Measurements from ENCODE around the gene SARS2.
"Not testable (repeated sequence)": the region's sequence is repeated elsewhere in the genome, so short reads cannot be mapped to it uniquely, and the experiment has no call there.

The SARS2 gene

DNA sequence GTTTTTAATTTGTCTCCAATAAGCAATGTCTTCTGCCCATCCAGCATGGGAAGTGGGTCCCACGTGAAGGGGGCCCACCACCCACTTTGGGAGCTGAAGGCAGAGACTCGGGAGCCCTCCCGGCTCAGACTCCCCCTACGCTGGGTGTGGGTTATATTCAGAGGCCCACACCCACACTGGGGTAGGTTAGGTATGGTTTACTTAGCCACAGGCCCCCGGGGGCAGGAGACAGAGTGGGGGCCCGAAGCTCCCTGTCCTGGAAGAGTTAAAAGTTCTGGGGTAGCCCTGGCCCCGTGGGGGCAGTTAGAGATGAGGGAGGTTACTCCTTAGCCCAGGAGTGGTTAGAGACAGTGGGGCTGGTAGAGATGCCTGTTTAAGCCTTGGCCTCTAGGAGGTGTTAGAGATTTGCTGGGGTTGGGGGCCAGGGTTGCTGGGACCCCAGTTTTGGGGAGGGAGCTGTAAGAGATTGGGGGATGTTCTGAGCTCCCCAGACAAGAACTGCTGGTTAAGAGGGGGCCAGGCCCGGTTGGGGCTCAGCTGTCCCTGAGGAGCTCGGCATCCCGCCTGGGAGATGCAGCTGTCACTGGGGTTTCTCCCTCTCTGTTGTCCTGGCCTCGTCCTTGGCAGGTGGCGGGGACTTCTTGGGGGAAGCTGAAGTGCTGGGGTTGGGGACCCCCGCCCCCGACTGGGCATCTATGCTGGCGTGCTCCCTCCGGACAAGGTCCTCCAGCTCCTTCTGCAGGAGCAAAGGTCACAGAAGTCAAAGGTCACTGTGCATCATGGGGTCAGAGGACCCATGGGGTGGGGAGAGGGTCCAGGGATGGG is 51.8 kb downstream of the SARS2 start:
- no peak for DNase-seq (ENCODE audit: low read depth, low spot score)
- H3K9ac ChIP-seq (ENCODE audit: insufficient read length, low read depth): no peak overlapping the region
- H3K4me3 ChIP-seq (ENCODE audit: insufficient read length, low read depth): no peak overlapping the region
- H3K4me1 ChIP-seq (ENCODE audit: insufficient read depth, insufficient read length): peaks cover 9% of the 10 kb centered on the region
- no peaks in the 10 kb centered on the region for H3K36me3 ChIP-seq (ENCODE audit: insufficient read depth, insufficient read length, low read length)
- no peaks in the 10 kb centered on the region for H3K9me3 ChIP-seq (ENCODE audit: insufficient read depth, low read length)
- H3K27me3 ChIP-seq (ENCODE audit: insufficient read depth, insufficient read length): no peaks in the 10 kb centered on the region
- TF ChIP-seq ZNF274 (IDR thresholded peaks at IDR 0.05; ENCODE audit: low read depth, low read length): no peak
- TF ChIP-seq YY1 (IDR thresholded peaks at IDR 0.05; ENCODE audit: insufficient read depth, insufficient read length): no peak
- no peak for TF ChIP-seq SUZ12 (IDR thresholded peaks at IDR 0.05; ENCODE audit: extremely low read depth, insufficient read depth, insufficient read length)

DNA sequence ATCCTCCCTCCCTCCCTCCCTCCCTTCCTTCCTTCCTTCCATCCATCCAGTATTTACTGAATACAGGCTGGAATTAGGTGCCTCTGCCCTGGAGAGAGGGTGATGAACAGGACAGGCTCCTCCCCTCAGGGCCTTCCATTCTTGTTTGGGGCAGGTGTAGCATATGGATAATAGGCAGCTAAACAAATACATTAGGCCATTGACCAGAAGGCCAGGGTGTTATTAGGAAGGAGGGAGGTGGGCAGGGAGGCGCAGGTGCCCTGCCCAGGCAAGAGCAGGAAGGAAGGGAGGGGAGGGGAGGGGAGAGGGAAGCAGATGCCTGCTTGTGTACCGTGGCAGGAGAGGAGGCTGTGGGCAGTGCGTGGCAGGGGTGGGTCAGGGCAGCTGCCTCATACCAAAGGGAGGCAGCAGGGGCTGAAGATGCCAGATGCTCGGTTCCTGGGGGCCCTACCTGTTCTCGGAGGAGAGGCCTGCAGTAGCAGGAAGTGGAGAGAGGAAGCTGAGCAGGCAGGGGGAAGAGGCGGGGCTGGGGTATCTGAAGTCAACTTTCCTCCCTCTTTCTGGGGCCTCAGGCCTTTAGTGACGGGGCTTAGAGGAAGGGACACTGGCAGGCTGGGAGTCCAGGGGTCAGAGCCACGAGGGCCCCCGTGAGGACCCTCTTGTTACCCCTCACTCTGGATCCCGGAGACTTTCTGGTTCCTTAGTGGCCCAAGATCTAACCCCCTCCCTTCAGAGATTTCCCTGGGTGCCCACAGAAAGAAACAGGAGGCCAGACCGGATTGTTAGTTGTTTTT is 52.6 kb downstream of the SARS2 start, which contains the start of gene RINL:
RINL (minus strand) TSS at position 495 of the 794 bp plus-strand sequence. CDS start 1,533 bp downstream, outside the sequence.
- DNase-seq (ENCODE audit: low read depth, low spot score): no peak
- H3K4me1 ChIP-seq (ENCODE audit: insufficient read depth, insufficient read length): peaks cover 9% of the 10 kb centered on the region

DNA sequence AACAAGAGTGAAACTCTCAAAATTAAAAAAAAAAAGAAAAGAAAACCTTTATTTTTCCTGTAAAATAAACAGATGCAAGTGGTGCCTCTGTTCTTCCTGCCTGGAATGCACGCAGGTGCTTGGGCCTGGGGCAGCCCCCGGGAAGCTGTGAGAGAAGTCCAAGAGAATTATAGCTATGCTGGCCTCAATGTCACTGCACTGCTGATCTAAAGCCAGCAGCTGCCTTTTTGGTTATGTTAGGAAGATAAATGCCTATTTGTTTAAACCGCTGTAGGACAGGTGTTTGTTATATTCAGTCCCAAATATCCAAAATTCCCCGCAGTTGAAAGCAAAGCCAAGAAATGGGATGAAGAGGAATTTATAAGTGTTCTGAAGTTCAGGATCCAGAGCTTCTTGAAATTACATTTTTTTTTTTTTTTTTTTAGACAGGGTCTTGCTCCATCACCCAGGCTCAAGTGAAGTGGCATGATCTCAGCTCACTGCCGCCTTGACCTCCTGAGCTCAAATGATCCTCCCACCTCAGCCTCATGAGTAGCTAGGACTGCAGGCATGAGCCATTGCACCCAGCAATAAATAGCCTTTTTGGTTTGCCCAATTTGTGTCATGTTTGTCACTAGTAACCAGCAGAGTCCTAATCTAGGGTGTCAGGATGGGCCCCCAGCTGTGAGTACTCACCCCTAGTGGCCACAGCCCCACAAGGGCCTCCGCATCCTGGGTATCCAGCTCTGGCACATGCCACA is 54.7 kb downstream of the SARS2 start:
- Histone ChIP-seq H3K9ac (ENCODE audit: insufficient read length, low read depth) (no peak overlapping the region), H3K4me3 (ENCODE audit: insufficient read length, low read depth) (no peak overlapping the region), H3K4me1 (ENCODE audit: insufficient read depth, insufficient read length) (peaks cover 7% of the 10 kb centered on the region), H3K9me3 (ENCODE audit: insufficient read depth, low read length) (no peaks in the 10 kb centered on the region), H3K36me3 (ENCODE audit: insufficient read depth, insufficient read length, low read length) (no peaks in the 10 kb centered on the region), H3K27me3 (ENCODE audit: insufficient read depth, insufficient read length) (no peaks in the 10 kb centered on the region)
- TF ChIP-seq ZNF274 (IDR thresholded peaks at IDR 0.05; ENCODE audit: low read depth, low read length): no peak
- no peak for TF ChIP-seq YY1 (IDR thresholded peaks at IDR 0.05; ENCODE audit: insufficient read depth, insufficient read length)
- TF ChIP-seq SUZ12 (IDR thresholded peaks at IDR 0.05; ENCODE audit: extremely low read depth, insufficient read depth, insufficient read length): no peak
- no peak for DNase-seq (ENCODE audit: low read depth, low spot score)

More for the DNA sequence above, 52.6 kb downstream of the SARS2 start, which contains the start of gene RINL:
- Histone ChIP-seq H3K27me3 (ENCODE audit: insufficient read depth, insufficient read length) (no peaks in the 10 kb centered on the region), H3K9me3 (ENCODE audit: insufficient read depth, low read length) (no peaks in the 10 kb centered on the region), H3K9ac (ENCODE audit: insufficient read length, low read depth) (no peak within 1 kb of the TSS), H3K36me3 (ENCODE audit: insufficient read depth, insufficient read length, low read length) (no peaks in the 10 kb centered on the region), H3K4me3 (ENCODE audit: insufficient read length, low read depth) (no peak within 1 kb of the TSS)
- TF ChIP-seq ZNF274 (IDR thresholded peaks at IDR 0.05; ENCODE audit: low read depth, low read length) (no peak), YY1 (IDR thresholded peaks at IDR 0.05; ENCODE audit: insufficient read depth, insufficient read length) (no peak), SUZ12 (IDR thresholded peaks at IDR 0.05; ENCODE audit: extremely low read depth, insufficient read depth, insufficient read length) (no peak)

DNA sequence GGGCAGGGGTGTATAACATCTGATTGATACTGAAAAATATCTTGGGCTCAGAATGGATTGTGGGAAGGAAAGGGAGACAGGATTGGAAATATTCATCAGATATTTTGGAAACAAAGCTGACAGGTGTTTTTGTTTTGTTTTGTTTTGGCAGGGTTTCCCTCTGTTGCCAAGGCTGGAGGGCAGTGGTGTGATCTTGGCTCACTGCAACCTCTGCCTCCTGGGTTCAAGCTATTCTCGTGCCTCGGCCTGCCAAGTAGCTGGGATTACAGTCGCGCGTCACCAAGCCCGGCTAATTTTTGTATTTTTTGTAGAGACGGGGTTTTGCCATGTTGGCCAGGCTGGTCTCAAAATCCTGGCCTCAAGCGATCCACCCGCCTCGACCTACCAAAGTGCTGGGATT is 57.2 kb downstream of the SARS2 start:
- H3K9ac ChIP-seq (ENCODE audit: insufficient read length, low read depth); H3K4me3 ChIP-seq (ENCODE audit: insufficient read length, low read depth); H3K4me1 ChIP-seq (ENCODE audit: insufficient read depth, insufficient read length); H3K27me3 ChIP-seq (ENCODE audit: insufficient read depth, insufficient read length); H3K9me3 ChIP-seq (ENCODE audit: insufficient read depth, low read length); H3K36me3 ChIP-seq (ENCODE audit: insufficient read depth, insufficient read length, low read length); DNase-seq (ENCODE audit: low read depth, low spot score): not testable (repeated sequence)

DNA sequence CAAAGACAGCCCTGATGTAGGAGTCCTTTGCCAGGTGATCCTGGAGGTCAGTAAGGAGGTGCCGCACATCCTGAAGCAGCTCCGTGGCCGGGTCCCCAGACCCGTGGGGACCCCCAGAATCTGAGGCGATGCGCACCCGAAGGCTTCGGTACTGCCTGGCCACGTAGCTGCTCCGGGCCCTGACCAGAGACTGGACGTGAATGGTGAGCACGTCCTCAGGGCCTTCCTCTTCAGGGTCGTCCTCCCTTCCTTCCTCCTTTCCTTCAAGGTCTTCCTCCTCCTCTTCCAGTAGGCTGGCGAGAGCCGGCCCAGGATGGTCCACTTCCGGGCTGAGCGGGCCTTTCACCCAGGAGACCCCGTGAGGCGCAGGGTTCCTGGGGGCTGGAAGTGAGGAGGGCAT is 60.0 kb downstream of the SARS2 start:
- no peaks in the 10 kb centered on the region for H3K36me3 ChIP-seq (ENCODE audit: insufficient read depth, insufficient read length, low read length)
- TF ChIP-seq SUZ12 (IDR thresholded peaks at IDR 0.05; ENCODE audit: extremely low read depth, insufficient read depth, insufficient read length) (no peak), ZNF274 (IDR thresholded peaks at IDR 0.05; ENCODE audit: low read depth, low read length) (no peak), YY1 (IDR thresholded peaks at IDR 0.05; ENCODE audit: insufficient read depth, insufficient read length) (no peak)
- H3K4me1 ChIP-seq (ENCODE audit: insufficient read depth, insufficient read length): peaks cover 4% of the 10 kb centered on the region
- DNase-seq (ENCODE audit: low read depth, low spot score): no peak
- peak overlapping the region; percentile 34 for H3K4me3 ChIP-seq (ENCODE audit: insufficient read length, low read depth)
- peaks cover 7% of the 10 kb centered on the region for H3K27me3 ChIP-seq (ENCODE audit: insufficient read depth, insufficient read length)
- no peaks in the 10 kb centered on the region for H3K9me3 ChIP-seq (ENCODE audit: insufficient read depth, low read length)
- H3K9ac ChIP-seq (ENCODE audit: insufficient read length, low read depth): peak overlapping the region; percentile 54

DNA sequence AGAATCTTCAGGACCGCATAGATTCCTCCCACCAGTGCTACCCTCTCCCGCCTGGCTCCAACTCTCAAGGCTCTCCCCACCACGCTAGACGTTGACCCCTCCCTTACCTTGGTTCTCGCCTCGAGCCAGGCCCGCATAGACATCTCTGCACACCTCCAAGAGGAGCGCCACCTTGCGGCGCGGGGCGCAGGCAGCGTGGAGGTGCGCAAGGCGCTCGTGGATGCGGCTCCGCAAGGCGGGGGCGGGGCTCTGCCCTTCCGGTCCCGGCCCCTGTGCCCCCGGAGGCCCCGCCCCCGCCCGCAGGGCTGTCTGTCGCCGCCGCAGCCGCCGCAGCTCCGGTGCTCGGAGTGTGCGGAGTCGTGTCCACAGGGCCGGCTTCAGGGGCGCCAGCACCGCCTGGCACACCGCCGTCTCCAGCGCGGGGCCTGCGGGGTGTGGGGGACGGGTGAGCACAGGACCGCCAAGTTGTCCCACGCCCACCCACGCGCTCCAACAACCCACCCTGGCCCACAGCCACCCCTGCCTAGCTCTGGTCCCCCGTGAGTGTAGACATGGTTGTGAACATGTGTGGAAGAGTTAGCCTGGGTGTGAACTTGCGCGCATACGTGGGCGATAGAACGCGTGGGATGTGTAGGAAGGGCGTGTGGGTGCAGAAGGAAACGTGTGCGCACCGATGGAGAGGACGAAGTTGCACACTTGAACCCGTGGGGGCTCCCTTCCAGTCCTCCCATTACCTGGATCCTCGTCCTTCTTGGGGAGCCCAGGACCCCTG is 60.5 kb downstream of the SARS2 start:
- DNase-seq (ENCODE audit: low read depth, low spot score): no peak
- no peak for TF ChIP-seq YY1 (IDR thresholded peaks at IDR 0.05; ENCODE audit: insufficient read depth, insufficient read length)
- TF ChIP-seq SUZ12 (IDR thresholded peaks at IDR 0.05; ENCODE audit: extremely low read depth, insufficient read depth, insufficient read length): no peak
- no peak for TF ChIP-seq ZNF274 (IDR thresholded peaks at IDR 0.05; ENCODE audit: low read depth, low read length)
- no peaks in the 10 kb centered on the region for H3K36me3 ChIP-seq (ENCODE audit: insufficient read depth, insufficient read length, low read length)
- no peaks in the 10 kb centered on the region for H3K9me3 ChIP-seq (ENCODE audit: insufficient read depth, low read length)
- H3K4me3 ChIP-seq (ENCODE audit: insufficient read length, low read depth): peak overlapping the region; percentile 34
- H3K27me3 ChIP-seq (ENCODE audit: insufficient read depth, insufficient read length): peaks cover 7% of the 10 kb centered on the region
- peak overlapping the region; percentile 64 for H3K9ac ChIP-seq (ENCODE audit: insufficient read length, low read depth)
- H3K4me1 ChIP-seq (ENCODE audit: insufficient read depth, insufficient read length): peaks cover 4% of the 10 kb centered on the region
